Measurements from ENCODE around the gene SMCHD1.

Gene SMCHD1

GRCh38 chr18:2853926-2854664, 198.6 kb downstream of the SMCHD1 start:
- no peak for DNase-seq
